Measurements from ENCODE around the gene NOSIP.

NOSIP gene

GRCh38 chr19:49544154-49544553, 36.2 kb downstream of the NOSIP start:
- no peak for DNase-seq

GRCh38 chr19:49543032-49543431, 37.3 kb downstream of the NOSIP start:
- DNase-seq: no peak

GRCh38 chr19:49542446-49542845, 37.9 kb downstream of the NOSIP start:
- no peak for DNase-seq

GRCh38 chr19:49541914-49542313, 38.4 kb downstream of the NOSIP start:
- DNase-seq: no peak

- no peak for DNase-seq
Measured at GRCh38 chr19:49539192-49539952, 41.0 kb downstream of the NOSIP start.

GRCh38 chr19:49538643-49539042, 41.7 kb downstream of the NOSIP start:
- no peak for DNase-seq

- DNase-seq: no peak
Measured at GRCh38 chr19:49536921-49537462, 43.4 kb downstream of the NOSIP start.

GRCh38 chr19:49534632-49535385, 45.5 kb downstream of the NOSIP start:
- no peak for DNase-seq

- DNase-seq: peak; percentile 47
Measured at GRCh38 chr19:49533551-49534488, 46.5 kb downstream of the NOSIP start.

- no peak for DNase-seq
Measured at GRCh38 chr19:49530708-49531107, 49.6 kb downstream of the NOSIP start.

GRCh38 chr19:49528211-49528771, 52.1 kb downstream of the NOSIP start:
- DNase-seq: peak; percentile 57

GRCh38 chr19:49524812-49525455, 55.4 kb downstream of the NOSIP start:
- no peak for DNase-seq

- no peak for DNase-seq
Measured at GRCh38 chr19:49520705-49521319, 59.5 kb downstream of the NOSIP start.

- no peak for DNase-seq
Measured at GRCh38 chr19:49518033-49518432, 62.3 kb downstream of the NOSIP start.

- no peak for DNase-seq
Measured at GRCh38 chr19:49515767-49516166, 64.6 kb downstream of the NOSIP start.

GRCh38 chr19:49514151-49514550, 66.2 kb downstream of the NOSIP start:
- DNase-seq: no peak

- no peak for DNase-seq
Measured at GRCh38 chr19:49513746-49514118, 66.6 kb downstream of the NOSIP start.

- DNase-seq: no peak
Measured at GRCh38 chr19:49512970-49513745, 67.2 kb downstream of the NOSIP start.

- DNase-seq: no peak
Measured at GRCh38 chr19:49507803-49508494, 72.4 kb downstream of the NOSIP start.

GRCh38 chr19:49506575-49507105, 73.7 kb downstream of the NOSIP start:
- no peak for DNase-seq
